ENCODE results near the gene LMBRD1.

LMBRD1 gene

GRCh38 chr6:69665437-69665836 lies 131.4 kb downstream of the LMBRD1 start:
- no peak for DNase-seq (ENCODE audit: low spot score)
- H3K27ac ChIP-seq = no peak overlapping the region
- ChIA-PET CTCF (no interaction called here), POLR2A (ENCODE audit: low non-redundant PET) (no interaction called here)
- TF ChIP-seq CTCF (conservative IDR thresholded peaks at IDR 0.05; ENCODE audit: low read depth) = no peak

GRCh38 chr6:69664551-69664950 lies 132.3 kb downstream of the LMBRD1 start:
- no peak overlapping the region for H3K27ac ChIP-seq
- ChIA-PET POLR2A (ENCODE audit: low non-redundant PET) (no interaction called here), CTCF (no interaction called here)
- DNase-seq (ENCODE audit: low spot score) = no peak
- no peak for TF ChIP-seq CTCF (conservative IDR thresholded peaks at IDR 0.05; ENCODE audit: low read depth)

GRCh38 chr6:69663215-69663614 lies 133.6 kb downstream of the LMBRD1 start:
- H3K27ac ChIP-seq = no peak overlapping the region
- no peak for DNase-seq (ENCODE audit: low spot score)
- ChIA-PET CTCF (interaction anchor here (0.6 to 0.7 kb wide), 2 partner anchors 24 to 480 kb away, joined by 3 to 4 read pairs; no protein-coding TSS in a partner anchor), POLR2A (ENCODE audit: low non-redundant PET) (no interaction called here)
- TF ChIP-seq CTCF (conservative IDR thresholded peaks at IDR 0.05; ENCODE audit: low read depth) = no peak

GRCh38 chr6:69650703-69651102 lies 146.1 kb downstream of the LMBRD1 start:
- POLR2A ChIA-PET (ENCODE audit: low non-redundant PET) = no interaction called here
- CTCF ChIA-PET = no interaction called here
- H3K27ac ChIP-seq = no peak overlapping the region
- DNase-seq (ENCODE audit: low spot score) = no peak
- no peak for TF ChIP-seq CTCF (conservative IDR thresholded peaks at IDR 0.05; ENCODE audit: low read depth)

GRCh38 chr6:69647726-69648125 lies 149.1 kb downstream of the LMBRD1 start:
- POLR2A ChIA-PET (ENCODE audit: low non-redundant PET) = no interaction called here
- no peak for DNase-seq (ENCODE audit: low spot score)
- TF ChIP-seq CTCF (conservative IDR thresholded peaks at IDR 0.05; ENCODE audit: low read depth) = no peak
- CTCF ChIA-PET = no interaction called here
- H3K27ac ChIP-seq = no peak overlapping the region

- no peak for TF ChIP-seq CTCF (conservative IDR thresholded peaks at IDR 0.05; ENCODE audit: low read depth)
- no peak for DNase-seq (ENCODE audit: low spot score)
- CTCF ChIA-PET = no interaction called here
- POLR2A ChIA-PET (ENCODE audit: low non-redundant PET) = no interaction called here
- no peak overlapping the region for H3K27ac ChIP-seq
Observed at GRCh38 chr6:69643688-69644087, 153.1 kb downstream of the LMBRD1 start.

GRCh38 chr6:69632932-69633331 lies 163.9 kb downstream of the LMBRD1 start:
- CTCF ChIA-PET = no interaction called here
- TF ChIP-seq CTCF (conservative IDR thresholded peaks at IDR 0.05; ENCODE audit: low read depth) = no peak
- no peak for DNase-seq (ENCODE audit: low spot score)
- H3K27ac ChIP-seq = no peak overlapping the region
- POLR2A ChIA-PET (ENCODE audit: low non-redundant PET) = no interaction called here

Measured in RWPE1 (cell line).